ENCODE measurements around the gene FOXP4. TPM values are rescaled to one million over a fixed set of nuclear protein-coding genes. Genes with fewer than 3 reads are reported as not detected.

The FOXP4 gene
- total and polyA plus RNA-seq, 2 of the 13 experiments (the other 11 are each of a cell fraction or from before 2014, with no cell fraction given): 11.0 to 12.4 TPM

DNA sequence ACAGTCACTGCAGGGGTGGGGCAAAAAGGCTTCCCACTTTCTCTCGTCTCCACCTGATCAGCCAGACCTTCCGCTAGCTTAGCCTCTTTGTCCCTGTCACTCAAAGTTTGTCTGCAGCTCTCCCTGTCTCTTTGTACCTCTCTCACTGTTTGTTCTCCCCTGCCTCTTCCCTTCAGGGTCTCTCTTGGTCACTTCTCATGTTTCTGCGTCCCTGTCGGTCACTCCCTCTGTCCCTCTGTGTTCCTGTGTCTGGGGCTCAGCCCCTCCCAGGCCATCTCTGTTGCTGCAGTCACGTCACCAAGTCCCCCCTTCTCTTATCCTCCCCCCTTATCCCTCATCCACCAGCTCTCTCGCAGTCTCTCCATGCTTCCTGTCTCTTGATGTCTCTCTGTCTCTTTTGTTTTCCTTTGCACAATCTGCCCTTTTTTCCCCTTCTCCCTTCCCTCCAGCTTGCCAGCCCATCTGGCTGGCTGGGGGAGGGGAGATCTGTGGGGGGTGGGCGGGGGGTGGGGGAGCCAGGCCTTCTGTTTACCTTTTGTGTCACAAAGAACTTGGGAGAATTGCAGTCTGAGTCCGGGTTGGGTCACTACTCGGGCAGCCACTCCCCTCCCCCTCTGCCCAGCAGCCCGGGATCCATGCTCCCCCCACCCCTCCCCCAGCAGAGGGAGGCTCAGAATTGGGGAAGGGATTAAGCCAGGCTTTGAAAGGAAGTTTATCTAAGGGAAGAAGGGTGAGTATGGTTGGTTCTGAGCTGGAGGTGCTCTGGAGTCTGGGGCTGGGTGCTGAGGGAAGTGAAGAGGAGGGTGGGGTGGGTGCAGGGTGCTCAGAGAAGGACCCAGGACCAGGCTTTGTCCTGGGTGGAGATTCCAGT lies 32.3 kb downstream of the FOXP4 start (continued):
- TF ChIP-seq, protein P1, sequence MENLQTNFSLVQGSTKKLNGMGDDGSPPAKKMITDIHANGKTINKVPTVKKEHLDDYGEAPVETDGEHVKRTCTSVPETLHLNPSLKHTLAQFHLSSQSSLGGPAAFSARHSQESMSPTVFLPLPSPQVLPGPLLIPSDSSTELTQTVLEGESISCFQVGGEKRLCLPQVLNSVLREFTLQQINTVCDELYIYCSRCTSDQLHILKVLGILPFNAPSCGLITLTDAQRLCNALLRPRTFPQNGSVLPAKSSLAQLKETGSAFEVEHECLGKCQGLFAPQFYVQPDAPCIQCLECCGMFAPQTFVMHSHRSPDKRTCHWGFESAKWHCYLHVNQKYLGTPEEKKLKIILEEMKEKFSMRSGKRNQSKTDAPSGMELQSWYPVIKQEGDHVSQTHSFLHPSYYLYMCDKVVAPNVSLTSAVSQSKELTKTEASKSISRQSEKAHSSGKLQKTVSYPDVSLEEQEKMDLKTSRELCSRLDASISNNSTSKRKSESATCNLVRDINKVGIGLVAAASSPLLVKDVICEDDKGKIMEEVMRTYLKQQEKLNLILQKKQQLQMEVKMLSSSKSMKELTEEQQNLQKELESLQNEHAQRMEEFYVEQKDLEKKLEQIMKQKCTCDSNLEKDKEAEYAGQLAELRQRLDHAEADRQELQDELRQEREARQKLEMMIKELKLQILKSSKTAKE (CRISPR knock-in tag; IDR thresholded peaks at IDR 0.05; ENCODE audit: borderline replicate concordance): peak; percentile 97
- TF ChIP-seq, protein P2, sequence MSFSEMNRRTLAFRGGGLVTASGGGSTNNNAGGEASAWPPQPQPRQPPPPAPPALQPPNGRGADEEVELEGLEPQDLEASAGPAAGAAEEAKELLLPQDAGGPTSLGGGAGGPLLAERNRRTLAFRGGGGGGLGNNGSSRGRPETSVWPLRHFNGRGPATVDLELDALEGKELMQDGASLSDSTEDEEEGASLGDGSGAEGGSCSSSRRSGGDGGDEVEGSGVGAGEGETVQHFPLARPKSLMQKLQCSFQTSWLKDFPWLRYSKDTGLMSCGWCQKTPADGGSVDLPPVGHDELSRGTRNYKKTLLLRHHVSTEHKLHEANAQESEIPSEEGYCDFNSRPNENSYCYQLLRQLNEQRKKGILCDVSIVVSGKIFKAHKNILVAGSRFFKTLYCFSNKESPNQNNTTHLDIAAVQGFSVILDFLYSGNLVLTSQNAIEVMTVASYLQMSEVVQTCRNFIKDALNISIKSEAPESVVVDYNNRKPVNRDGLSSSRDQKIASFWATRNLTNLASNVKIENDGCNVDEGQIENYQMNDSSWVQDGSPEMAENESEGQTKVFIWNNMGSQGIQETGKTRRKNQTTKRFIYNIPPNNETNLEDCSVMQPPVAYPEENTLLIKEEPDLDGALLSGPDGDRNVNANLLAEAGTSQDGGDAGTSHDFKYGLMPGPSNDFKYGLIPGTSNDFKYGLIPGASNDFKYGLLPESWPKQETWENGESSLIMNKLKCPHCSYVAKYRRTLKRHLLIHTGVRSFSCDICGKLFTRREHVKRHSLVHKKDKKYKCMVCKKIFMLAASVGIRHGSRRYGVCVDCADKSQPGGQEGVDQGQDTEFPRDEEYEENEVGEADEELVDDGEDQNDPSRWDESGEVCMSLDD (CRISPR knock-in tag; IDR thresholded peaks at IDR 0.05; ENCODE audit: borderline replicate concordance): no peak; the same call in 1 of the 2 replicates
- TF ChIP-seq HNRNPH1 (optimal IDR thresholded peaks at IDR 0.05; ENCODE audit: low read depth, low read length) (peak; percentile 60), ZNF567 (CRISPR knock-in tag; IDR thresholded peaks at IDR 0.05; ENCODE audit: borderline replicate concordance) (peak; percentile 81; the same call in 1 of the 2 replicates), NFE2L1 (CRISPR knock-in tag; IDR thresholded peaks at IDR 0.05; ENCODE audit: borderline replicate concordance) (no peak), ZNF570 (CRISPR knock-in tag; IDR thresholded peaks at IDR 0.05; ENCODE audit: borderline replicate concordance) (no peak), ZNF460 (CRISPR knock-in tag; IDR thresholded peaks at IDR 0.05; ENCODE audit: borderline replicate concordance) (no peak; the same call in 1 of the 2 replicates)
- TF ChIP-seq, protein P3, sequence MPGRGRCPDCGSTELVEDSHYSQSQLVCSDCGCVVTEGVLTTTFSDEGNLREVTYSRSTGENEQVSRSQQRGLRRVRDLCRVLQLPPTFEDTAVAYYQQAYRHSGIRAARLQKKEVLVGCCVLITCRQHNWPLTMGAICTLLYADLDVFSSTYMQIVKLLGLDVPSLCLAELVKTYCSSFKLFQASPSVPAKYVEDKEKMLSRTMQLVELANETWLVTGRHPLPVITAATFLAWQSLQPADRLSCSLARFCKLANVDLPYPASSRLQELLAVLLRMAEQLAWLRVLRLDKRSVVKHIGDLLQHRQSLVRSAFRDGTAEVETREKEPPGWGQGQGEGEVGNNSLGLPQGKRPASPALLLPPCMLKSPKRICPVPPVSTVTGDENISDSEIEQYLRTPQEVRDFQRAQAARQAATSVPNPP (CRISPR knock-in tag; IDR thresholded peaks at IDR 0.05): no peak
- TF ChIP-seq, protein P4, sequence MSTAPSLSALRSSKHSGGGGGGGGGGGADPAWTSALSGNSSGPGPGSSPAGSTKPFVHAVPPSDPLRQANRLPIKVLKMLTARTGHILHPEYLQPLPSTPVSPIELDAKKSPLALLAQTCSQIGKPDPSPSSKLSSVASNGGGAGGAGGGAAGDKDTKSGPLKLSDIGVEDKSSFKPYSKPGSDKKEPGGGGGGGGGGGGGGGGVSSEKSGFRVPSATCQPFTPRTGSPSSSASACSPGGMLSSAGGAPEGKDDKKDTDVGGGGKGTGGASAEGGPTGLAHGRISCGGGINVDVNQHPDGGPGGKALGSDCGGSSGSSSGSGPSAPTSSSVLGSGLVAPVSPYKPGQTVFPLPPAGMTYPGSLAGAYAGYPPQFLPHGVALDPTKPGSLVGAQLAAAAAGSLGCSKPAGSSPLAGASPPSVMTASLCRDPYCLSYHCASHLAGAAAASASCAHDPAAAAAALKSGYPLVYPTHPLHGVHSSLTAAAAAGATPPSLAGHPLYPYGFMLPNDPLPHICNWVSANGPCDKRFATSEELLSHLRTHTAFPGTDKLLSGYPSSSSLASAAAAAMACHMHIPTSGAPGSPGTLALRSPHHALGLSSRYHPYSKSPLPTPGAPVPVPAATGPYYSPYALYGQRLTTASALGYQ (CRISPR knock-in tag; IDR thresholded peaks at IDR 0.05): no peak; the same call in 1 of the 2 replicates
- TF ChIP-seq, protein P5, sequence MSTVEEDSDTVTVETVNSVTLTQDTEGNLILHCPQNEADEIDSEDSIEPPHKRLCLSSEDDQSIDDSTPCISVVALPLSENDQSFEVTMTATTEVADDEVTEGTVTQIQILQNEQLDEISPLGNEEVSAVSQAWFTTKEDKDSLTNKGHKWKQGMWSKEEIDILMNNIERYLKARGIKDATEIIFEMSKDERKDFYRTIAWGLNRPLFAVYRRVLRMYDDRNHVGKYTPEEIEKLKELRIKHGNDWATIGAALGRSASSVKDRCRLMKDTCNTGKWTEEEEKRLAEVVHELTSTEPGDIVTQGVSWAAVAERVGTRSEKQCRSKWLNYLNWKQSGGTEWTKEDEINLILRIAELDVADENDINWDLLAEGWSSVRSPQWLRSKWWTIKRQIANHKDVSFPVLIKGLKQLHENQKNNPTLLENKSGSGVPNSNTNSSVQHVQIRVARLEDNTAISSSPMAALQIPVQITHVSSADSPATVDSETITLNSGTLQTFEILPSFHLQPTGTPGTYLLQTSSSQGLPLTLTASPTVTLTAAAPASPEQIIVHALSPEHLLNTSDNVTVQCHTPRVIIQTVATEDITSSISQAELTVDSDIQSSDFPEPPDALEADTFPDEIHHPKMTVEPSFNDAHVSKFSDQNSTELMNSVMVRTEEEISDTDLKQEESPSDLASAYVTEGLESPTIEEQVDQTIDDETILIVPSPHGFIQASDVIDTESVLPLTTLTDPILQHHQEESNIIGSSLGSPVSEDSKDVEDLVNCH (CRISPR knock-in tag; IDR thresholded peaks at IDR 0.05): no peak
- TF ChIP-seq, protein P6, sequence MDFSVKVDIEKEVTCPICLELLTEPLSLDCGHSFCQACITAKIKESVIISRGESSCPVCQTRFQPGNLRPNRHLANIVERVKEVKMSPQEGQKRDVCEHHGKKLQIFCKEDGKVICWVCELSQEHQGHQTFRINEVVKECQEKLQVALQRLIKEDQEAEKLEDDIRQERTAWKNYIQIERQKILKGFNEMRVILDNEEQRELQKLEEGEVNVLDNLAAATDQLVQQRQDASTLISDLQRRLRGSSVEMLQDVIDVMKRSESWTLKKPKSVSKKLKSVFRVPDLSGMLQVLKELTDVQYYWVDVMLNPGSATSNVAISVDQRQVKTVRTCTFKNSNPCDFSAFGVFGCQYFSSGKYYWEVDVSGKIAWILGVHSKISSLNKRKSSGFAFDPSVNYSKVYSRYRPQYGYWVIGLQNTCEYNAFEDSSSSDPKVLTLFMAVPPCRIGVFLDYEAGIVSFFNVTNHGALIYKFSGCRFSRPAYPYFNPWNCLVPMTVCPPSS (IDR thresholded peaks at IDR 0.05): no peak

Measured in HepG2 (cell line).